HG02571 (cell line): ENCODE measurements around the gene PTGIR.
A peak's percentile ranks its signal among the peaks of the same experiment; 100 is the strongest.

Experiments
- ATAC-seq: cut with Tn5 transposase; IDR thresholded peaks from one replicate; pipeline ENCODE4 v1.9.1; 2021; ENCODE audit warnings: mild to moderate bottlenecking, moderate library complexity; ENCODE audit not compliant: unreplicated experiment

The PTGIR gene, protein sequence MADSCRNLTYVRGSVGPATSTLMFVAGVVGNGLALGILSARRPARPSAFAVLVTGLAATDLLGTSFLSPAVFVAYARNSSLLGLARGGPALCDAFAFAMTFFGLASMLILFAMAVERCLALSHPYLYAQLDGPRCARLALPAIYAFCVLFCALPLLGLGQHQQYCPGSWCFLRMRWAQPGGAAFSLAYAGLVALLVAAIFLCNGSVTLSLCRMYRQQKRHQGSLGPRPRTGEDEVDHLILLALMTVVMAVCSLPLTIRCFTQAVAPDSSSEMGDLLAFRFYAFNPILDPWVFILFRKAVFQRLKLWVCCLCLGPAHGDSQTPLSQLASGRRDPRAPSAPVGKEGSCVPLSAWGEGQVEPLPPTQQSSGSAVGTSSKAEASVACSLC

DNA sequence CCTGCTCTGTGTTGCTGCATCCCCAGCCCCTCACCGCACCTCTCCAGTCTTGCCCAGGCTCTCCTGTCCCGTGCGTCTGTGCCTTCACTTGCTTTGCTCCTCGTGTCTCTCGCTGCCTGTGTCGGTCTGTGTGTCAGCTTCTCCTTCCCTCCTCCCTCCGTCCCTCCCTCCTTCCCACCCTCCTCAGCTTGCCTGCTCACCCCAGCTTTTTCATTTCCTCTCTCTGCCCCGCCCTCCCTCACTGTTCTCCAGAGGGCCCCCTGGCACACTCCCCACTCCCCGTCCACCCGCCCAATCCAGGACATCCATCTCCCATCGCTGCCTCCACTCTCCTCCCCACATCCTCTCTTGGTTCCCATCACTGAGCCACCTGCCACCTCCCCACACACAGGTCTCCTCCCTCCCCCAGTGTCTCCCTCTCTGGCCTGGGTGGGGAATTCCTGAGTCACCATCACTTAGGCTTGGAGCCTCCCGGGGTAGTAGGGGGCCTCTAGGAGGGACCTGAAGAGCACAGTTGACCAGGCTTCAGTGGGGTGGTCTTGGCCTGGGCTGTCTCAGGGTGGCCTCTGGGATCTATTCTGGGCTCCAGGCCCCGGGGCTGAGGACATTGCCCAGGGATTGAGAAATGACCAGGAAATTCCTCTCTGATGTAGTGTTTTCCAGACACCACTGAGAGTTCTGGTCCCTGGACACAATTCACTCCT, at the start of gene PTGIR:
PTGIR (minus strand) TSS at position 132 of the 704 bp plus-strand sequence. CDS start 864 bp downstream, outside the sequence.
- no peak for ATAC-seq

DNA sequence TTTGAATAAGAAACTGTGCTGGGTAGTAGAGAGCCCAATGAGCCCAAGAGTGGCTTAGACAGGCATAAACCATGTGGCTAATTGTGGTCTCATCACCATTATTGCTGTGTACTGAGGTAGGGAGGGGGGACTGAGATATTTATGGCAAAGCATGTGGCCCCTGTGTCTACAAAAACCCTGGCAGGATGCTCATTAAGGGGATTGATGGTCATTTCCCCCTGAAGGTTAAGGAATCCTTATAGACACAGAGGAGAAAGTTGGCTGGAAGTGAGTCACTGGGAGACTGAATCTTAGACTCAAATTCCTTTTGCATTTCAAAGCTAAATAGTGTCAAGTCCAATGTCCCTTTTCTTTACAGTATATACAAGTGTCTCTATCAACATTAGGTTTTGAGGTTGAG, 45.9 kb upstream of the PTGIR start:
- ATAC-seq: no peak

DNA sequence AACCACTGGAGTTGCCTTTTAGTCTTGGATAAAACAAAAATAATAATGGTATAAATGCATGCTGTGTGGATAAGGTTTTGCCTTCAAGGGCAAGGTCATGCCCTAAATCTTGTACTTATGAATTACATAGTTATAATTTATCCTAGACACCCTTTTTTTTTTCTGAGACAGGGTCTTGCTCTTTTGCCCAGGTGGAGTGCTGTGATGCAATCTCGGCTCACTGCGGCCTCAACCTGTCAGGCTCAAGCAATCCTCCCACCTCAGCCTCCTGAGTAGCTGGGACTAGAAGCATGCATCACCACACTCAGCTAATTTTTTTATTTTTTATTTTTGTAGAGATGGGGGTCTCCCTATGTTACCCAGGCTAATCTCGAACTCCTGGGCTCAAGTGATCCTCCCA, 43.8 kb upstream of the PTGIR start:
- ATAC-seq: no peak

DNA sequence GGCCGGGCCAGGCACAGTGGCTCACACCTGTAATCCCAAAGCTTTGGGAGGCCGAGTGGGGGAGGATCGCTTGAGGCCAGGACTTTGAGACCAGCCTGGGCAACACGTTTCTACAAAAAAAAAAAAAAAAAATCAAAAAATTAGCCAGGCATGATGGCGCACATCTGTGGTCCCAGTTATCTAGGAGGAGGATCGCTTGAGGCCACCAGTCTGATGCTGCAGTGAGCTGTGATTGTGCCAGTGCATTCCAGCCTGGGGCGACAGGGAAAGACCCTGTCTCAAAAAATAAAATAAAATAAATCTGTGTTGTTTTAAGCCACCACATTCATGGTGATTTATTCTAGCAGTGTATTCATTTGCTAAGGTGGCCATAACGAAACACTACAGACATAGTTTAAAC, 40.2 kb upstream of the PTGIR start:
- no peak for ATAC-seq

DNA sequence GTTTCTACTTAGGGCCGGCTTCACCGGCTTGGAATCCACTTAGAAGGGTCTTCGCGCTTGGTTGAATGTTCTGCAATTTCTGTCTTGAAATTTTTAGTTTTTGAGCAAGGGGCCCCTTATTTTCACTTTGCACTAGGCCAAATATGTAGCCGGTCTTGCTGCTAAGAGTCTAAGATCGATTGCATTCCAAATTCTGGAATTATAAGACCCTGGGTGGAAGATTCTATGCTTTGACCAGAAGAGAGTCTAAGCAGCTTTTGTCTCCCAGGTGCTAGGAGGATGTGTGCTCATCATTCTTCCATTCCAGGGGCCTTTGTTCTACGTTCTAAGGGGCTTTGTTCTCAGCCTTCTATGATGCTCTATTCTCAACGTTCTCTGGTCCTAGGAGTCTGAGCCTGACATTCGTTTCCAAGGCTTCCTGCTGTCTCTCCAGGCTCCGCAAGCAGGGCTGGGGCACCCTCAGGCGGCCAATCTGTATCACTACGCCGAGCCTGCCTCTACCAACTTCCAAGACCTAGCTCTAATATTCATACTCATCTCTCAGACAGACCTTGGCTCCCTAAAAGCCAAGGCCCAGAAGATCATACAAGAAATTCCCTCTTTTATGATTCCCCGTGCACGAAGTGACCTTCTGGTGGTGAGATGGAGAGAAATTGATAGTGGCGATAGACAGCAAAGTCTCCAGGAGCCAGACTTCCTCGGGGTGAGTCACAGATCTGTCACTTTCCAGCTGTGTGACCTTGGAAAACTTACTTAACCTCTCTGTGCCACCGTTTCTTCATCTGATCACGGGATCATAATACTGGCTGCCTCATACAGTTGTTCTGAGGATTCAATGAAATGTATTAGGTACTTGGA, 37.1 kb upstream of the PTGIR start:
- no peak for ATAC-seq

DNA sequence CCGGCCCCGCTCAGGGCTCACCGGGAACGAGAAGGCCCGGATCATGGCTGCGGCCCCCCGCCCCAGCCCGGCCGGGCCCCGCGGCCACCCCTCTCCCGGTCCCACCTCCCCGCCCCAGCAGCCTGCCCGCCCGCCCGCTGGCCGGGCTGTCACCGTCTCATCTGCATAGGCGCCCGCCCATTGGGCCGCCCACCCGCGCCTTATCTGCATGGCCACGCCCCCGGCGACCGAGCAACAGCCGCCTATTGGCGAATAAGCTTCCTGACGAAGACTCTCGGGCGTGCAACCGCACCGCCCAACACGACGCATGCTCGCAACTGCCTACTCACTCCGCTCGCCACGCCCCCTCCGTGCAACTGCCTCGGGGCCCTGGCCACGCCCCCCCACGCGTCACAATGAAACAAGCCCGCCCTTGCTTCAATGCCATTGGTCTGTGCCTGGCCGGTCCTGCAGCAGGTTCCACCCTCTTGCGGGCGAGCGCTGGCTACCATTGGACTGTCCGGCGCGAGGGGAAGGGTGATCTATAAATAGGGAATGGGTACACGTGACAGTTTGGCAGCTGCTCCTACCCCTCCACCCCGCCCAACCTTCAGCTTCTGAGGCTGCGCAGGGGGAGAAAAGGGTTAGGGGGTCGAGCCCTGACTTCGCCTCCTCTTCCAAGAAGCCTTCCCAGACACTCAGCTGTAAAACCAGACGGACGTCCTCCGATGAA, 36.3 kb upstream of the PTGIR start, which contains the start of gene DACT3:
DACT3 (minus strand) TSS at position 163 of the 712 bp plus-strand sequence; CDS start at position 45, 118 bp downstream.
- peak; percentile 88 for ATAC-seq

DNA sequence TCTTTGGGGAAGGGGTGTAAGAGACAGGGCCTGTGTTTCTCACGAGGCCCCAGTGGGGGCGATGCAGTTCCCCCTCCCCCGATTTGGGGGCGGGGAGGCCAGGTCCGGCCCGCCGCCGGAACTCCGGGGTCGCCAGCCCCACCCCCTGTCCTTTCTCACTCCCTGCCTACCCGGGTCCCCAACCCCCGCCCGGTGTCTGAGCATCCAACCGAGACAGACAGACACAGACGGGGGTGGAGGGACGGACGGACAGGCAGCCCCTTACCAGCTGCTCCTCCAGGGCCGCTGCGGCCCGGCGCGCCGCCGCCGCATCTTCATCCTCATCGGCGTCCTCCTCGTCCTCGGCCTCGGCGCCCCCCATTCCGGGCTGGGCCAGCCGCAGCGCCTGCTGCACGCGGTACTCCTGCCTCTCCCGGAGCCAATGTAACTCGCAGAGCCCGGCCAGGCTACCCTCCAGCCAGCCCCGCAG, 35.7 kb upstream of the PTGIR start:
- ATAC-seq: no peak

DNA sequence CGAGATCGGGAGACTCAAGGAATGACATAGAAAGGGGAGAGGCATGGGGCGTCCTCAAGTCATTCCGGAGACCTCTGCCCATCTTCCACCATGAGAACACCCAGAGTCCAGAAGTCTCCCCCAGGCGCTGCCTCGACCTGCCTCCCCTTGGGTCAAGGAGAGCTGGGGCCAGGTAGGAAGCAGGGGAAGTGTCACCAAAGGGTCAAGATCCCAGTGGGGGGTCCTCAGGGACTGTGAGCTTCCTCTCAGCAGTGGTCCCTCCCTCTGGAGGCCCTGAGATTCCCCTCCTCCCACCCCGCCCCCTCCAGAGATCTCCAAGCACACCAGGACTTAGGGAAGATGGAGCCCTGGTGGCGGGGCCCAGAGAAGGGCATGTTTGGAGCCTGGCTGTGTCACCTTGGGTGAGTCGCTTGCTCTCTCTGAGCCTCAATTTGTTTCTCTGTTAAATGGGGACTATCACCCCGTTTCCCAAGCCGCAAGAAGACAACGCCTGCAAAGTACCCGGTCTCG, 35.2 kb upstream of the PTGIR start:
- no peak for ATAC-seq

DNA sequence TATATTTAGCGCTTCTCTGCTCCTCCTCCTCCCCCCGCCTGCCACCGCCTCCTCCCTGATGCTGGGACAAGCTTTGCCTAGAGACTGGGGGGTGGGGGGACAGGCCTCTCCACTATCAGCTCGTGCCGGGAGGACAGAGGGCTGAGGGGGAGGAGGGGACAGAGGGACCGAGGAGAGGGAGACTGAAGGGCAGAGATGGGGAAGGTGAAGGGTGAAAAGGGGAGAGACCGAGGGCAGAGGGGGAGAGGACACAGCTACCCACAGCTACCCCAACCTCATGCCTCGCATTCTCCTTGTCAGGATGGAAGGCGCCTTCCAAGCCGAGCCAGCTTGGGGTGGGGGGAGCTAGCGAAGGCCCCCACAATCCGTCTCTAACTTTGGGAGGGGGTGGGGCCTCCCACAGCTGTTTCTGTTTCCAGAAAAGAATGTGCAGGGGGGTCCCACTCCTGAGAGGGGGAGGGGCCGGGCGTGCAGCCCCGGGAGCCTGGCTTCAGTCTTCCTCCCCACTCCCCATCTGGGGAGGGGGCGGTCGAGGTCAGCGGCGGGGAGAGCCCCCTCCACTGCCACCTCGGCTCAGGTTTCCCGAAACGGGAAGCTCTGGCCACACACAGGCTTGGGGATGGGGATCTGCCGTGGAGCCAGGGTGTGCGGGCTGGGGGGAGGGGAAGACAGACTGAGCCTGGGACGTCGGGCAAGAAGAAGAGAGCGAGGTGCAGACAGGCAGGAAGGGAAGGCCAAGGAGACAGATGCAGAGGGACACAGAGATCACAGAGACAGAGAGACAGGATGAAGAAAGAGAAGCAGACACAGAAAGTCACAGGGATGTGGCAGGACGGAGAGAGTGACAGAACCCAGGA, 34.5 kb upstream of the PTGIR start:
- no peak for ATAC-seq

DNA sequence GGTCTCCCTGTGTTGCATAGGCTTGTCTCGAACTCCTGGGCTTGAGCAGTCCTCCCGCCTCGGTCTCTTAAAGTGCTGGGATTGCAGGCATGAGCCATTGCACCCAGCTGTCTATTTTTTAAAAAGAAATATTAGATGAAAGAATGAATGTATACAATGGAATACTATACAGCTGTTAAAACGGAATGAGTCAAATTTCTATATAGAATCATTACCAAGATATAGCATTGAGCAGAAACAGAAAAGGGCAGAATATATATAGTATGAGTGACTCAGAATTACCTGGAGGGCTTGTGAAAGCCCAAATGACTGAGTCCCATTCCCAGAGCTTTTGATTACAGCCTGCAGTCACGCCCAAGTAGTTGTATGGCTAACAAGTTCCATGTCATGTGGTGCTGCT, 31.7 kb upstream of the PTGIR start:
- no peak for ATAC-seq

DNA sequence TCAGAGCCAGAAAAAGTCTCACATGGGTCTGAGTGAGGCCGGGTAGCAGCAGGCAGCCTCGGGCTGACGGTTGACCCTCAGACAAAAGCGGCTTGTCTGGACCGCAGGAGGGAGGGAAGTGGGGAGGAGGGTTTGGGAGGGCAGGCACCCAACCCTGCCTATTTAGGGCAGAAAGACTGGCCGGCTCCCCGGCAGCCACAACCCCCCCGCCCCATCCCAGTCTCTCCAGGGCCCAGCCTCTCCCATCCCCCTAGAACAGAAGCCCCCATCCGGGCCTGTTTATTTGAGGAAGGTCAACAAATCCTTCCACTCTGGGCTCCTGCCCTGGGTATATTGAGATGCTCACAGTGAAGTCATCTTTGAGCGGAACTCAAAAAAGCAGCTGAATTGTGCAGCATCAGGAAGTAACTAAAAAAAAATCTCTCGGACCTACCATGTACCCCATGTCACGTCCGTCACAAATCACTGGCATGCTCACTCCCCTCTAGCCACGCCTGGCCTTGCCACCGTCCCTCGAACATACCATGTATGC, 29.8 kb upstream of the PTGIR start:
- ATAC-seq: no peak

DNA sequence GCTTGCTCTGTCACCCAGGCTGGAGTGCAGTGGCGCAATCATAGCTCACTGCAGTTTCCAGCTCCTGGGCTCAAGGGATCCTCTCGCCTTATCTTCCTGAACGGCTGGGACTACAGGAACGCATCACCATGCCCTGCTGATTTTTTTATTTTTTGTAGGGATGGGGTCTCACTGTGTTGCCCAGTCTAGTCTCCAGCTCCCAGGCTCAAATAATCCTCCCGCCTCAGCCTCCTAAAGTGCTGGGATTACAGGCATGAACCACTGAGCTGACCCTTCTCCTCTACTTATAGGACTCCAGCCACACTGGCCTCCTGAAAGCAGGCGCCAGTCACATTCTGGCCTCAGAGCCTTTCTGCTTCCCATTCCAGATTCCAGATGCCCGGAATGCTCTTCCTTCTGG, 25.6 kb upstream of the PTGIR start:
- no peak for ATAC-seq

DNA sequence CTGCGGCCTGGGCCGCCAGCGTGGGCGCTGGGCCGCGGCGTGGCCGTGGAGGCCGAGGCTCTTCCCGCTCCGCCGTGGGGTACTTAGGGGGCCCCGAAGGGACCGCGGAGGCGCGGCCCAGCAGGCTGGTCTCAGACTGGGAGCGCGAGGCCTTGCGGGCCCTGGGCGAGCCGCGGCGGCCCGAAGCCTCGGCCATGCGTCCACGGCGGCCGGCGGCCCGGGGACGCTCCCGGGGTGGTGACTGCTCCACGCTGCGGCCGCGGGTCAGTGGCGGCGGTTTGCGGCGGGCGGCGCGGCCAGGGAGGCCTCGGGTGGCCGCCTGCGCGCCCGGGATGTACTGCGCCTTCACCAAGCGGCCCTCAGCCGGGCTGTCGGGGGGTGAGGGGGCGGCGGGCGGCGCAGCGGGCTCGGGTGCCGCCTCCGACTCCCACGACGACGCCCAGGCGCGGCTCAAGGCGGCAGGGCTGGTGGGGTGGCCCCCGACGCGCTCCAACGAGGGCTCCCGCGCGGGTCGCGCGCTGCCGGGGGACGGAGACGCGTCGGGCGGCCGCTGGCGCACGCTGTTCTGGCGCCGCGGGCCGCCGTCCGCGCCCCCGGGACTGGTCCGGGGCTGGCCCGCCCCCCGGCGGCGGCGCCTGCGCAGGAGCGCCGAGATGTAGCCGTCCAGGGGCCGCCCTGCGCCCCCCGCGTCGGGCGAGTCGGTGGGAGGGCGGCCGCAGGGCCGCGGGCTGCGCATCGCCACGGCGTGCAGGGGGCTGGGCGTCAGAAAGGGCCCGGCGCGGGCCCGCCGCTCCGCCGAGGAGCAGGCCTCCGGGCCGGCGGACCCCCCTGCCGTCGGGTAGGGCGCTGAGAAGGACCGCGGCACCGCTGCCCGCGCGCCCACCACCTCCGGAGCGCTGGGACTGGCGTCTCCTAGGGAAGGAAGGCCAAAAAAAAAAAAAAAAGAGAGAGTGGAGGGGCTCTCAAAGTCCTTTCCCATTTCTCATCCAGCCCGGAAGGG, 24.4 kb upstream of the PTGIR start:
- ATAC-seq: no peak

DNA sequence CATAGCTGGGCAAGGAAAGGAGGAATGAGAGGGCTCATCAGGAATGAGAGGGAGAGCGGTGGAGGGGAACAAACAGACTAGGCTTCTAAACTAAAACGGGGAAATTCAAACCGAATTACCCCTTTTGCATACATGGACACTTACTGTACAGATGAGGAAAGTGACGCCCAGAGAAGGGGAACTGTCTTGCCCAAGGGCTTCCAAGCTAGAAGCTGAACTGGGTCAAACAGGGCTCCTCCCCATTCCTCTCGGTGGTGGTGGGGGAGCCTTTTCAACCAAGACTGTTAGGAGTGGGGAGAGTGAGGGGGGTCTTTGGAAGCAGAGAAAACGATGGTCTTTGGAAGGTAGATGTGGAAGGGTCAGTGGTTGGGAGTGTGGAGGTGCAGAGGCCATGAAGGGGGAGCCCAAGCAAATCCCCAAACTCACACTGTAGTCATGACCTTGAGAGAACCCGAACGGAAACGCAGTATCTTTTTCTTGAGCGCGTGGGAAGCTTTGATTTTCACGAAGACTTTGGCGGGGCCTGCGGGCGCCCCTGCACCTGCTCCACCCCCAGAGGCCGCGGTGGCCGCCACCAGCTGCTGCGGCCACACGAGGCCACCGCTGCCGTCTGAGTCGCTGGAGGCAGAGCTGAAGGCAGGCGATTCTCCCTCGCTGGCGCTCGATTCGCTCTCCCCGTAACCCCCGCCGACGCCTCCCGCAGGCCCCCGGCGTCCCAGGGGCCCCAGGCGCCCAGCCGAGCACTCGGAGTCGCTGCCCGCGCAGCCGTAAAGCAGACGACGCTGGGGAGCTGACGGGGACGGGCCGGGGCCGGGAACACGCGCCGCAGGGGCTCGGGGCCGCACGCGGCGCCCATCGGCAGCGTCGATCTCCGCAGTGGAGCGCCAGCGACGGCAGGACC, 23.4 kb upstream of the PTGIR start:
- no peak for ATAC-seq

DNA sequence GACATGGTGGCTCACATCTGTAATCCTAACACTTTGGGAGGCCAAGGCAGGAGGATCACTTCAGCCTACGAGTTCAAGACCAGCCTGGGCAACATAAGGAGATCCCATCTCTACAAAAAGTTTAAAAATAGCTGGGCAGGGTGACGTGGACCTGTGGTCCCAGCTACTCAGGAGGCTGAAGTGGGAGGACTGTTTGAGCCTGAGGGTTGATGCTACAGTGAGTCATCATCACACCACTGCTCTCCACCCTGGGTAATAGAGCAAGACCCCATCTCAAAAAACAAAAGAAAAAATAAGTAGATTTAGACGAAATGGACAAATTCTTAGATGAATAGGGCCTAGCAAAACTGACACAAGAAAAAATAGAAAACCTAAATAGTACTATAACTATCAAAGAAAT, 21.5 kb upstream of the PTGIR start:
- ATAC-seq: no peak

DNA sequence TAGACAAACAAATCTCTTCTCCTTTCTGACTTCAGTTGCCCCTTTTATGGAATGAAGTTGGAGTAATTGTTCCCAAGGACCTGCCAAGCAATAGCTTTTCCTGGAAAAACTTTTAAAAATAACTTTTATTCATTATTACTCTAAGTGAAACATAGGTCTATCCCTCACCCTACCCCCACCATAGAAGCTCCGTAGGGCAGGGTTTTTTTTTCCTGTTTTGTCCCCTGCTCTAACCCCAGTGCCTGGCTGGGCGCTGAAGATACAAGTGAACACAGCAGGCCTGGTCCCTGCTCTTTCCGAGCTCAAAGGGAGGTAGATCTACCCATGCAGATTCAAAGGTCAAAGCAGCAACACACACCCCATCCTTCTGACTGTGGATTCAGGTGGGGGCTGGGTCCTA, 19.8 kb upstream of the PTGIR start:
- ATAC-seq: no peak

DNA sequence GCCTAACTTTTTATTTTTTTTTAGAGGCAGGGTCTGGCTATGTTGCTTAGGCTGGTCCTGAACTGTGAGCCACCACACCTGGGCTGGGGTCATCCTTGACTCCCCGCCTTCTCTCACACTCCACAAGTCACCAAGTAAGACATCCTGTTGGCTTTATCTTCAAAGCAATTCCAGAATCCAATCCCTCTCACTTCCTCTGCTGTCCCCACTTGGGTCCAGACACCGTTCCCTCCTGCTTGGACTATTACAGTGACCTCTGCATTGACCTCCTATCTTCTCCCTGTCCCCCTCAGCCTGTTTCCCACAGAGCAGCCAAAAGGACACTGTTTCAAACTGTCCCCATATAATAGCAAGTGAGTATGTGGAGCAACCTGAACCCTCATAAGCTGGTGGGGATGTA, 15.8 kb upstream of the PTGIR start:
- ATAC-seq: no peak
